ENCODE measurements around the gene FFAR2.

- no peak for TF ChIP-seq CTCF (IDR thresholded peaks at IDR 0.05 in 8 of 11, conservative IDR thresholded peaks at IDR 0.05 in 3 of 11)
- TF ChIP-seq POLR2A (IDR thresholded peaks at IDR 0.05), result no peak
These were observed 12.2 kb upstream of the FFAR2 start for GRCh38 chr19:35435896-35436295.

Measured in spleen (tissue), 7 donors.